GM18505 (cell line): Measurements from ENCODE around the gene RGS6.
"Not testable (repeated sequence)": the region's sequence is repeated elsewhere in the genome, so short reads cannot be mapped to it uniquely, and the experiment has no call there.

Experiments
- ATAC-seq: cut with Tn5 transposase; IDR thresholded peaks from one replicate; pipeline ENCODE4 v1.9.1; 2021; ENCODE audit not compliant: unreplicated experiment
- POLR2A ChIP-seq: IDR thresholded peaks from 4 replicates; pipeline ENCODE4 v1.6.1; 2011; ENCODE audit warnings: borderline replicate concordance; ENCODE audit not compliant: insufficient read depth, insufficient read length; ENCODE audit errors: extremely low read depth

Gene RGS6

GRCh38 chr14:71932229-71932981 is at the start of gene RGS6:
Gene RGS6 (plus strand): TSS chr14:71932429.
- no peak for ATAC-seq
- no peak for TF ChIP-seq POLR2A

GRCh38 chr14:71883094-71883493 is 49.1 kb upstream of the RGS6 start:
- no peak for TF ChIP-seq POLR2A
- ATAC-seq, result no peak

DNA sequence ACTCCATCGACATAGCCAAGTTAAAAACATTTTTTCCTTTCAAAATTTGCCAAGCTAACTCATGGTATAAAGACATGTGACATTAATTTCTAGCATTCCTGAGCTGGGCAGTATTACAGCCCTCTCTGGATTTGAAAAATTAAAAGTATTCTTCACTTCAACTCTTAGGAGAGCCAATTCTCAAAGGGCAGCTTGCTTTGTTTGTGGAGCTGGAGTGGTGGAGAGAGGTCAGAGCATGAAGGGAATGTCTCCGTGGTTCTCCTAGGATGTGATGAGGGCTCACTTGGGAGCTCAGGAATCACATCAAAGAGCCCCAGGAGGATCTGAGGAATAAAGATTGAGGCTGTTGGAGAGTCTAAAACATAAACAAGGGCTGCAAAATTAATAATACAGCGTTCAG is 46.9 kb upstream of the RGS6 start:
- TF ChIP-seq POLR2A, result no peak
- ATAC-seq, result no peak

- not testable (repeated sequence) for ATAC-seq
These were observed 44.4 kb upstream of the RGS6 start for GRCh38 chr14:71887802-71888201.

- ATAC-seq, result no peak
- no peak for TF ChIP-seq POLR2A
These were observed 41.7 kb upstream of the RGS6 start for GRCh38 chr14:71890541-71890940.

- no peak for ATAC-seq
- no peak for TF ChIP-seq POLR2A
These were observed 41.0 kb upstream of the RGS6 start for GRCh38 chr14:71891185-71891584.

- no peak for TF ChIP-seq POLR2A
- no peak for ATAC-seq
These were observed 40.3 kb upstream of the RGS6 start for GRCh38 chr14:71891970-71892369.

DNA sequence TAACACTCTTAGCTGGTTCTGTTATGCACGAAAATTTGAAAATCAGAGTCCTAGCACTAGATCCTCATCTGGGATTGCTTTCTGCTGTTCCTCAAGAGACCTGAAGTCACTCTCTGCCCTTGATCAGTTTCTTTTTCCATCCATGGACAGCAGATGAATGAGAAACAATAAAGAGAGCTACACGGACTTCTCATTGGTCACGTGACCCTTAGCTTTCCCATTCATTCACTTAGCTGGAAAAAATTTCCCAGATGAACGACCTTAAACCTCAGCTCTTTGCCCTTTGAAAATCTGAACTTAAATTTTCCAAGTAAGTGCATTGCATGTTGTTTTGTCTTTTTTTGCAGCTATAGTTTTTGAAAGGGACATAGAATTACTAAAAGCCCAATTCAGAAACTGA is 27.2 kb upstream of the RGS6 start:
- no peak for ATAC-seq
- no peak for TF ChIP-seq POLR2A

DNA sequence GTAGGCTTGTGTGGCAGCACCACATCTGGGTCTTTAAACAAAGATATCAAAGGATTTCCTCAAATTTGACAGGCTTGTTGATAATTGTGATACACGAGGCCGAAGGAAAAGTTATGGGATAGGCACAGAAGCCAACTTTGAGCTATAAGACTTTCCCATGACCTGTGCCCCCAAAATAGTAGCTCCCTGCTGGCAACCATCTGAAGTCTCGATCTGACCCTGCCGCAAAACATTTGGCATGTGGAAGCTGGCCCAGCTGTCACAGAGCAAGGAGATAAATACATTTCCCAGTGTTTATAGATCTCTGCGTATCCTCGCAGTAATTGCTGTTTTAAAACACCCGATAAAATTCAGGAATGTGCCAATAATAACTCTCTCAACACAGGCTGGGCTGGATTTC is 26.4 kb upstream of the RGS6 start:
- no peak for ATAC-seq
- TF ChIP-seq POLR2A, result no peak

GRCh38 chr14:71907793-71908515 is 24.3 kb upstream of the RGS6 start:
- ATAC-seq, result no peak
- no peak for TF ChIP-seq POLR2A

DNA sequence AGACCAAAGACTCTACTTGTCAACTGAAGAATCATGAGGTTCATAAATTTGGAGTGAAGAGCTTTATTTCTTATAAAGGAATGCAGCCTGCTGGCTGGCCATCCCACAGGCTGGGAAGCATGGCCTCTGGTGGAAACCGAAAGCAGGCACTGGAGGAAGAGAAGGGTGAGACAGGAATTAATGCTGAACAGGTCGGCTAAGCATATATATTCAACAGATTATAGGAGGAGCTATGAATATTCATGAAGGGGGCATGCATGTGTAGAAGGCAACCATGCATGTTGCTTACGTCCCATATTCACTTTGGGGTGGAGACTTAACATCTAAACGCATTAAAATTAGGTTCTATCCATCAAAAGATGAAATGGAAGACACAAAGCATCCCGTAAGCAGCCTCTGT is 20.6 kb upstream of the RGS6 start:
- no peak for ATAC-seq
- TF ChIP-seq POLR2A, result no peak

DNA sequence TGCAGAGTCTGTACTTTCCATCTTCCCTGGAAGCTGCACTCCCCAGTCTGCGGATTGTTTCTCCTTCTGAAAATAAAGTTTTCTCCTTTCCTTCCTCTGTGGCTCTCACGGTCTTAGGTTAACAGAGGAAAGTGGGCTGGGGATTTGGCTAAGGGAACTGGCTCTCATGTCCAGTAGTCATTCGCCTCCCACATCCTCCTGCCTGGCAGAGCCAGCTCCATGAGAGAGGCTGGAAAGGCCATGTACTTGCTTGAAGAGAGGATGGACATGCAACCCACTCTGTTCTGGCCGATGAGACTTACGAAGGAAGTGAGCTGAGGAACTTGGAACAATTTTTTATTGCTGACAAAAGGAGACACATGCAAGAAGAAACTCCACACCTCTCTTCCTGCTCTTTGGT is 18.9 kb upstream of the RGS6 start:
- ATAC-seq, result no peak
- TF ChIP-seq POLR2A, result no peak

DNA sequence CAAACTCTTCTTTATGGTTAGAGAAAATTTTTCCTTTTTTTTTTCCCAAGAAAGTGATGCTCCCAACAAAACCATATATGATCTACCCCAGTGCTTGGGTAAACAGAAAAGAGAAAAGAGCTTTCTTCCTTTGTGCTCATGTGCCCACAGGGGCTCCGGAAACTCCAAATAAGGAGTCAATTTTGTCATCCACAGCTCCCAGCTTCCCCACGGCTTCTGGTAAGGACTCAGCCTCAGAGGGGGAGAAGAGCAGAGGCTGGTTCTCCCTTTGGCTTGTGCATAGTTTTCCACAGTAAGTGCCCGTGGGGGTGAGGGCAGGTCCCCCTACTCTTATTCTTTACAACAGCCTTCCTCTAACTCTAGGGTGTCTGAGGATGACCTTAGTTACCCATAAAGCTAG is 13.3 kb upstream of the RGS6 start:
- no peak for ATAC-seq
- TF ChIP-seq POLR2A, result no peak

DNA sequence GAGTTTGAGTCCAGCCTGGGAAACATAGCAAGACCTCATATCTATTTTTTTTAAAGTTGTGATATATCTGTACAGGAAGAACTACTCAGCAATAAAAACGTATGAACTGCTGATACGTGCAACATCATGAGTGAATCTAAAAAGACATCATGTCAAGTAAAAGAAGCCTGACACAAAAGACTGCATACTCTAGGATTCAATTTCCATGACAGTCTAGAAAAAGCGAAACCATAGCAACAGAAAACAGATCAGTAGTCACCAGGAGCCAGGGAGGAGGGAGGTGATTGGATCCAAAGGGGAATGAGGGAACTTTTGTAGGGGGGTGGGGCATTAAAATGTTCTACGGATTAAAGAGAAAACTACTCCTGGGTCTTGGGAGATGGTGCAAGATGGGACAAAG is 8.7 kb upstream of the RGS6 start:
- ATAC-seq, result no peak
- no peak for TF ChIP-seq POLR2A
